Astrocyte (in vitro differentiated cells and primary cell): ENCODE results near the gene ZNF333.

Experiments used
- CTCF ChIP-seq: IDR thresholded peaks from 2 replicates; pipeline ENCODE4 v1.5.1; 2011; ENCODE audit warnings: low read depth, mild to moderate bottlenecking, inconsistent platforms, low read length, moderate library complexity; ENCODE audit not compliant: insufficient read depth
- EZH2 ChIP-seq: IDR thresholded peaks from 2 replicates; pipeline ENCODE4 v1.6.1; 2012; ENCODE audit warnings: mild to moderate bottlenecking, low read length, inconsistent platforms; ENCODE audit not compliant: insufficient read depth

- no peak for TF ChIP-seq EZH2
- no peak for TF ChIP-seq CTCF
These were observed 4.9 kb downstream of the ZNF333 start for GRCh38 chr19:14694641-14695266.
